WI38 (cell line): ENCODE data around the gene GNA14.
"Not testable (repeated sequence)": the region's sequence is repeated elsewhere in the genome, so short reads cannot be mapped to it uniquely, and the experiment has no call there.

ENCODE experiments used
- H3K4me3 ChIP-seq: 2 replicates; pipeline ENCODE4 v1.5.1; 2011; ENCODE audit warnings: low read depth, mild to moderate bottlenecking, control low read depth, low read length
- TF ChIP-seq, protein P1 (sequence below): IDR thresholded peaks from 2 replicates; pipeline ENCODE4 v1.5.1; 2012; ENCODE audit warnings: low read depth, mild to moderate bottlenecking, control low read depth, low read length

Gene GNA14

DNA sequence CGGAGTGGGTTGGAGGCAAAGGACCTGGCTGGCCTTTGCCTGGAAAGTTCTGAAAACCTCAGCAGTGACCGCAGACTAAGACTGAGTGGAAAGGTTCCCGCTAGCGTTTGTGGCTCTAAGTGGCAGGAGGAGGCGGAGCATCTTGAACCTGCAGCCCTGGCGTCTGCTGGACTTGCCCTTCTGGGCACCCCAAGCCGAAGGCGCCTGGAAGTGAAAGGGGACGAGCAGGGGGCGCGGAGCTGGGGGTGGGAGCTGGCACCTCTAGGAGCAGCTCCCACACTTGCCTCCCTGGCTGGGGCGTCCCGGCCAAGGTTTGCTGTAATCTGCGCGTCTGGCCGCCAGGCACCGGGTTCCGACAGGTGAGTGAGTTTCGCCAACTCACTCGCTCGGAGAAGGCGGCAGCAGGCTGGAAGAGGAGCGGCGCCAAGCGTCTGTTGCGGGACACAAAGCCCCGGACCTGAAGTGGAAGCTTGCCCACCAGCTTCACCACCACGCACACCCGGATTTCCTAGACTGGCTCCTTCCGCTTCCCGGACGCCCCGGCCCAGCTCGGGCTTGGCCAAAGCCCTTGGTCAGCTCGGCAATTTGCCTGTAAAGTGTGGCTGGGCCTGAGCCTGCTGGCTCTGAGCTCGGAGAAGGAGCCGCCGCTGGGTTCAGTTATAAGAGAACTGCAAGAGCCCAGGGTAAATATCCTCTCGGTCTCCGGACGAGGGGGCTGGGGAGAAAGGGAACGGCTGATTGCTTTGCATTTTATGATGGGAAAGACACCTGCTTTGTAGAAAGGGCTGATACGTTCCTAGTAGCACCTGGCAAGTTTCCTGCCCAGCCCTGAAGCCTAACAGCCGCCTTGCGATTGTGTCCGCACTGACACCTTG is at the start of gene GNA14:
Gene GNA14, minus strand, starts transcription at position 89 of the 875 bp plus-strand sequence. CDS start 529 bp downstream, outside the sequence.
- TF ChIP-seq, protein P1, sequence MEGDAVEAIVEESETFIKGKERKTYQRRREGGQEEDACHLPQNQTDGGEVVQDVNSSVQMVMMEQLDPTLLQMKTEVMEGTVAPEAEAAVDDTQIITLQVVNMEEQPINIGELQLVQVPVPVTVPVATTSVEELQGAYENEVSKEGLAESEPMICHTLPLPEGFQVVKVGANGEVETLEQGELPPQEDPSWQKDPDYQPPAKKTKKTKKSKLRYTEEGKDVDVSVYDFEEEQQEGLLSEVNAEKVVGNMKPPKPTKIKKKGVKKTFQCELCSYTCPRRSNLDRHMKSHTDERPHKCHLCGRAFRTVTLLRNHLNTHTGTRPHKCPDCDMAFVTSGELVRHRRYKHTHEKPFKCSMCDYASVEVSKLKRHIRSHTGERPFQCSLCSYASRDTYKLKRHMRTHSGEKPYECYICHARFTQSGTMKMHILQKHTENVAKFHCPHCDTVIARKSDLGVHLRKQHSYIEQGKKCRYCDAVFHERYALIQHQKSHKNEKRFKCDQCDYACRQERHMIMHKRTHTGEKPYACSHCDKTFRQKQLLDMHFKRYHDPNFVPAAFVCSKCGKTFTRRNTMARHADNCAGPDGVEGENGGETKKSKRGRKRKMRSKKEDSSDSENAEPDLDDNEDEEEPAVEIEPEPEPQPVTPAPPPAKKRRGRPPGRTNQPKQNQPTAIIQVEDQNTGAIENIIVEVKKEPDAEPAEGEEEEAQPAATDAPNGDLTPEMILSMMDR: 0 out of 2 replicates have a peak, but pooled peaks have one; percentile 4
- peak within 1 kb of the TSS; percentile 41 for H3K4me3 ChIP-seq

DNA sequence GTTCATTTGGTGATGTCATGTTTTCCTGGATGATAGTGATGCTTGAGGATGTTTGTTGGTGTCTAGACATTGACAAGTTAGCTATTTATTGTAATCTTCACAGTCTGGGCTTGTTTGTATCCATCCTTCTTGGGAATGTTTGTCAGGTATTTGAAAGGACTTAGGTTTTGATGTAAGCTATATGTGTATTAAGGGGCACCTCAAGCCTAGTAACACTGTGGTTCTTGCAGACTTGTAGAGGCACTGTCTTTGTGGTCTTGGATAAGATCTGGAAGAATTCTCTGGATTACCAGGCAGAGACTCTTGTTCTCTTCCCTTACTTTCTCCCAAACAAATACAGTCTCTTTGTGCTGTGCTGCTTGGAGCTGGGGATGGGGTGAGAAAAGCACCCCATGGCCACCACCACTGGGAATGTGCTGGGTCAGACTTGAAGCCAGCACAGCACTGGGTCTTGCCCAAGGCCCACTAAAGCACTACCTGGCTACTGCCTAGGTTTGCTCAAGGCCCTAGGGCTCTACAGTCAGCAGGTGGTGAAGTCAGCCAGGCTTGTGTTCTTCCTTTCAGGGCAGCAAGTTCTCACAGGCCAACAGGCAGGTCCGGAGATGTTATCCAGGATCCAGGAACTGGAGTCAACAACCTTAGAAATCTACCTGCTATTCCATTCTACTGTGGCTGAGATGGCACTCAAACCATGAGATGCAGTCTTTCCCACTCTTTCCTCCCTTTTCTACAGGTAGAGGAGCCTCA is 49.3 kb upstream of the GNA14 start:
- TF ChIP-seq, protein P1: no peak
- H3K4me3 ChIP-seq: no peak overlapping the region

DNA sequence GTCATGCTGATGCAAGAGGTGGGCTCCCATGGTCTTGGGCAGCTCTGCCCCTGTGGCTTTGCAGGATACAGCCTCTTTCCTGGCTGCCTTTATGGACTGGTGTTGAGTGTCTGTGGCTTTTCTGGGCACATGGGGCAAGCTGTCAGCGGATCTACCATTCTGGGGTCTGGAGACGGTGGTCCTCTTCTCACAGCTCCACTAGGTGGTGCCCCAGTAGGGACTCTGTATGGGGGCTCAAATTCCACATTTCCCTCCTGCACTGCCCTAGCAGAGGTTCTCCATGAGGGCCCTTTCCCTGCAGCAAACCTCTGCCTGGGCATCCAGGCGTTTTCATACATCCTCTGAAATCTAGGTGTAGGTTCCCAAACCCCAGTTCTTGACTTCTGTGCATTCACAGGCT is 42.6 kb upstream of the GNA14 start:
- H3K4me3 ChIP-seq: not testable (repeated sequence)

DNA sequence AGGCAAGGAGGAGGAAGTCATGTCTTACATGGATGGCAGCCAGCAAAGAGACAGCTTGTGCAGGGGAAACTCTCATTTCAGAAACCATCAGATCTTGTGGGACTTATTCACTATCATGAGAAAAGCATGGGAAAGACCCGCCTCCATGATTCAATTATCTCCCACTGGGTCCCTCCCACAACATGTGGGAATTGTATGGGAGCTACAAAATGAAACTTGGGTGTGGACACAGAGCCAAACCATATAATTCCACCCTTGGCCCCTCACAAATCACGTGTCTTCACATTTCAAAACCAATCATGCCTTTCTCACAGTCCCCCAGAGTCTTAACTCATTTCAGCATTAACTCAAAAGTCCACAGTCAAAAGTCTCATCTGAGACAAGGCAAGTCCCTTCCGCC is 42.0 kb upstream of the GNA14 start:
- not testable (repeated sequence) for H3K4me3 ChIP-seq

DNA sequence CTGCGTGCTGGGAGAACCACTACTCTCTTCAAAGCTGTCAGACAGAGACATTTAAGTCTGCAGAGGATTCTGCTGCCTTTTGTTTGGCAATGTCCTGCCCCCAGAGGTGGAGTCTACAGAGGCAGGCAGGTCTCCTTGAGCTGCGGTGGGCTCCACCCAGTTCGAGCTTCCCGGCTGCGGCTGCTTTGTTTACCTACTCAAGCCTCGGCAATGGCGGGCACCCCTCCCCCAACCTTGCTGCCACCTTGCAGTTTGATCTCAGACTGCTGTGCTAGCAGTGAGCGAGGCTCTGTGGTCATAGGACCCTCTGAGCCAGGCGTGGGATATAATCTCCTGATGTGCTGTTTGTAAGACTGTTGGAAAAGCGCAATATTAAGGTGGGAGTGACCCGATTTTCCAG is 39.6 kb upstream of the GNA14 start:
- H3K4me3 ChIP-seq: not testable (repeated sequence)

DNA sequence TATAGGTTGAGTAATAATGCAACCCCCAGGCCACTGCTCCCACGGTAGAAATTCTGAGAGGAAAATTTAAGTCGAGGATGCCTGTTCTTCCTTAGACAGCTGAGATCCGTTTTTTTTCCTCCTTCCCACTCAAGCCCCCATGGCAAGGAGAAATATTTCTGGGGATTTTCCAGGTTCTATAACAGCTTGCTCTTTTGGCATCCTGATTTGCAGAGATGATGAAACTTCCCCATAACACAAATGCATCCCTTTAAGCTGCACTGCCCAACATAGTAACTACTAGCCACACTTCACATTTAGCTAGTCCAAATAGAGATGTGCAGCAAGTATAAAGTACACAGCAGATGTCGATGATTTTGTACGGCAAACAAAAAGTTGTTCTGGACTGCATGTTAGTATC is 32.5 kb upstream of the GNA14 start:
- TF ChIP-seq, protein P1: no peak
- no peak overlapping the region for H3K4me3 ChIP-seq

DNA sequence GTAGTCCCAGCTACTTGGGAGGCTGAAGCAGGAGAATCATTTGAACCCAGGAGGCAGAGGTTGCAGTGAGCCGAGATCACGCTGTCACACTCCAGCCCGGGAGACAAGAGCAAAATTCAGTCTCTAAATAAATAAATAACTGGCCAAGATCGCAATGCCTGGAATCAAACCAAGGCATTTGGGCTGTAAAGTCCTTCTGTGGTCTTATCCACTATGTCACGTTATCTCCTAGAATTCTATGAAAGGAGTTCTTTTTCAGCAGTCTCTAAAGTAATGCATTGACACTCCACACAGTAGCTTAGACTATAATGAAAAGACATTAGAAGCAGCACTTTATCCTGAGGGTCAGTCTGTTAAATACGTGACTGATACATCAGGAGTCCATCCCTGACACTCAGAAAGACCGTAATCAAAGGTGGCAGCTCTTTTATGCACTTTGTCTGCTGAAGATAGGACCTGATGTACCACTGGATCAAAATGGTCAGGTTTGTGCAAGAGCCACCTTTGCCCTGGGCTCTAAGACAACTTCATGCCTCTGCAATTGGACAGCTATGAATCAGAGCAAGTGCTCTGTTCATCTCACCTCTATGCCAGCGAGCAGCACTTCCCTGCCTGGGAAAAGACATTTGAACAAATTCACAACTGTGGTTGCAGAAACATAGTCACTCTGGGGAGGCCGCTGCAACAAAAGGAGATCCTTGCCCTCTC is 31.7 kb upstream of the GNA14 start:
- H3K4me3 ChIP-seq: no peak overlapping the region
- TF ChIP-seq, protein P1: no peak

DNA sequence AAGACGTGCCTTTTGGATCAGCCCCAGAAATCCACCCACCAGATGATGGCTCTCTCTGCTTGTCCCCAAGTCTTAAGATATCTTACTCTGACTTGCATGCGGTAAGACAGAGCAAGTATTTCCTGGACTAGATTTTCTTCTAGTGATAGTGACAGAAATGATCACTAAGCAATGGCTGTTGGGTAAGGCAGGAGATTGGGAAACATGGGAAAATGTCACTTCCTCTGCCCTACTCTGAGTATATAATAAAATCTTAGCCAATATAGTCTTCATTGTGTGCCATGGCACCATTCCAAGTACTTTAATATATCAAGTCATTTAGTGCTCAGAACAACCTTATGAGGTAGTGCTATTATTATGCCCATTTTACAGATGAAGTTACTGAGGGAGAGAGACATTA is 31.0 kb upstream of the GNA14 start:
- TF ChIP-seq, protein P1: no peak
- no peak overlapping the region for H3K4me3 ChIP-seq
